K562 (cell line): ENCODE data around the gene MIB2. TPM values are rescaled to one million over a fixed set of nuclear protein-coding genes. Genes with fewer than 3 reads are reported as not detected.

Experiments
- BRF2 ChIP-seq: IDR thresholded peaks from 3 replicates; pipeline ENCODE4 v1.6.1; 2011; ENCODE audit warnings: borderline replicate concordance, mild to moderate bottlenecking; ENCODE audit not compliant: insufficient read length, insufficient read depth
- ETS2 ChIP-seq: IDR thresholded peaks from 2 replicates; pipeline ENCODE4 v1.6.1; 2016; ENCODE audit warnings: borderline replicate concordance, missing genetic modification characterization, mild to moderate bottlenecking, moderate library complexity, missing compliant biosample characterization; ENCODE audit not compliant: poor library complexity, severe bottlenecking
- HDAC2 ChIP-seq: fragments of 450-650 bp; IDR thresholded peaks from 2 replicates; pipeline ENCODE4 v1.6.1; 2016; ENCODE audit warnings: mild to moderate bottlenecking
- JUND ChIP-seq, 2 experiments: IDR thresholded peaks; 2 replicates in 1 of 2; 3 replicates in 1 of 2; pipeline ENCODE4 v1.6.1; 2011; ENCODE audit warnings: borderline replicate concordance in 2 of 2, low read depth in 2 of 2, low read length in 2 of 2, improper control_type of control experiment in 1 of 2, missing biosample characterization in 1 of 2, missing genetic modification characterization in 1 of 2, missing genetic modification reagents in 1 of 2
- RERE ChIP-seq: sonication (generic); formaldehyde crosslinking; IDR thresholded peaks from 2 replicates; pipeline ENCODE4 v1.8.0; 2023; ENCODE audit warnings: missing genetic modification reagents, mild to moderate bottlenecking, borderline replicate concordance
- RREB1 ChIP-seq: fragments of 250-450 bp; sonication (Bioruptor Pico); IDR thresholded peaks from 2 replicates; pipeline ENCODE4 v1.4.0; 2020
- ZNF253 ChIP-seq: fragments of 250-450 bp; sonication (Bioruptor Pico); conservative IDR thresholded peaks from 2 replicates; pipeline ENCODE4 v1.6.1; 2021; ENCODE audit warnings: mild to moderate bottlenecking
- polyA plus RNA-seq, 8 experiments: library from polyadenylated mRNA; depleted of rRNA in 4 of 8; stranded (reverse) in 5 of 8; unstranded in 3 of 8; fragments of >200 nt; fragmentation: Nextera tagmentation in 2 of 8; fragmentation: Illumina TruSeq in 1 of 8; extraction: Ambion mirVana in 2 of 8; extraction: Trizol in 1 of 8; gene quantifications; 2 replicates each; pipeline versions ENCODE4 v1.2.1 to v1.2.3, GENCODE V29; 2011 to 2014; ENCODE audit warnings: inconsistent platforms in 1 of 8, missing spikeins in 1 of 8
- total RNA-seq, 7 experiments: library from RNA; depleted of rRNA in 6 of 7; stranded (reverse); fragments of >200 nt in 6 of 7; fragmentation: Illumina TruSeq in 2 of 7; extraction: Trizol in 2 of 7; gene quantifications; 2 replicates each; pipeline versions ENCODE4 v1.2.1 to v1.2.3, GENCODE V29; 2011 to 2021; ENCODE audit warnings: low replicate concordance in 1 of 7

Gene MIB2
- total and polyA plus RNA-seq, 9 of the 15 experiments (the other 6 are each of a cell fraction or from before 2014, with no cell fraction given), result 0.04 to 17.0 (median 4.9) TPM; not detected in 1

- 0 out of 2 replicates have a peak, but pooled peaks have one; percentile 37 for TF ChIP-seq RERE (CRISPR knock-in tag)
- 0 out of 2 replicates have a peak, but pooled peaks have one; percentile 20 for TF ChIP-seq HDAC2
- no peak for TF ChIP-seq ZNF253 (CRISPR knock-in tag)
- no peak for TF ChIP-seq RREB1 (CRISPR knock-in tag)
- peak; percentile 12; the same call in 1 of the 2 replicates for TF ChIP-seq JUND (IDR thresholded peaks at IDR 0.05; ENCODE audit: borderline replicate concordance, low read depth, low read length)
- no peak for TF ChIP-seq JUND (tag; IDR thresholded peaks at IDR 0.05; ENCODE audit: borderline replicate concordance, low read depth, low read length)
- no peak for TF ChIP-seq BRF2
- peak; percentile 84 for TF ChIP-seq ETS2 (tag)
These were observed 41.2 kb upstream of the MIB2 start (continued) for GRCh38 chr1:1573843-1574720.
